Mesenchymal stem cell (in vitro differentiated cells and primary cell): ENCODE results near the gene RSL24D1.
A peak's percentile ranks its signal among the peaks of the same experiment; 100 is the strongest.

ENCODE experiments used
- DNase-seq: peaks from one replicate; pipeline ENCODE4 v3.0.0-alpha.2; 2013
- H2AFZ ChIP-seq: one replicate; pipeline ENCODE4 v1.6.1; 2013; ENCODE audit warnings: low read depth, mild to moderate bottlenecking, control low read depth, inconsistent platforms, low read length, moderate library complexity
- H2AK5ac ChIP-seq: 2 replicates; pipeline ENCODE4 v1.6.1; 2013; ENCODE audit warnings: low read length, moderate library complexity, mild to moderate bottlenecking, inconsistent platforms; ENCODE audit not compliant: severe bottlenecking
- H2BK120ac ChIP-seq: one replicate; pipeline ENCODE4 v1.6.1; 2013; ENCODE audit warnings: low read depth, mild to moderate bottlenecking, inconsistent platforms, low read length, moderate library complexity
- H2BK12ac ChIP-seq, 2 experiments: one replicate each; pipeline ENCODE4 v1.6.1; 2013; ENCODE audit warnings: inconsistent platforms in 2 of 2, low read length in 2 of 2, mild to moderate bottlenecking in 2 of 2, moderate library complexity in 2 of 2, control low read depth in 1 of 2
- H2BK15ac ChIP-seq: one replicate; pipeline ENCODE4 v1.6.1; 2013; ENCODE audit warnings: mild to moderate bottlenecking, low read depth, inconsistent platforms; ENCODE audit not compliant: poor library complexity, severe bottlenecking
- H2BK5ac ChIP-seq: 2 replicates; pipeline ENCODE4 v1.6.1; 2013; ENCODE audit warnings: low read depth, mild to moderate bottlenecking, low read length, control low read depth, inconsistent platforms; ENCODE audit not compliant: poor library complexity, severe bottlenecking
- H3K14ac ChIP-seq, 2 experiments: one replicate each; pipeline ENCODE4 v1.6.1; 2013; ENCODE audit warnings: inconsistent platforms in 2 of 2, low read length in 2 of 2, control low read depth in 1 of 2, mild to moderate bottlenecking in 1 of 2, moderate library complexity in 1 of 2
- H3K18ac ChIP-seq, 2 experiments: one replicate each; pipeline ENCODE4 v1.6.1; 2013; ENCODE audit warnings: inconsistent platforms in 2 of 2, low read length in 2 of 2, control low read depth in 1 of 2, low read depth in 1 of 2, mild to moderate bottlenecking in 1 of 2
- H3K23ac ChIP-seq, 2 experiments: one replicate each; pipeline ENCODE4 v1.6.1; 2013; ENCODE audit warnings: inconsistent platforms in 2 of 2, low read length in 2 of 2, mild to moderate bottlenecking in 2 of 2, moderate library complexity in 2 of 2, control low read depth in 1 of 2
- H3K27ac ChIP-seq: 2 replicates; pipeline ENCODE4 v1.5.1; 2013; ENCODE audit warnings: mild to moderate bottlenecking, moderate library complexity, low read length, control low read depth, inconsistent platforms; ENCODE audit not compliant: poor library complexity, severe bottlenecking
- H3K27me3 ChIP-seq, 2 experiments: 2 replicates each; pipeline versions ENCODE4 v1.6.1 to v1.7.0; 2013; ENCODE audit warnings: low read length in 2 of 2, mild to moderate bottlenecking in 2 of 2, moderate library complexity in 2 of 2, control low read depth in 1 of 2, inconsistent platforms in 1 of 2; ENCODE audit not compliant: control insufficient read depth in 1 of 2, insufficient read depth in 1 of 2
- H3K36me3 ChIP-seq, 2 experiments: 2 replicates each; pipeline versions ENCODE4 v1.6.1 to v1.7.0; 2013; ENCODE audit warnings: low read length in 2 of 2, control low read depth in 1 of 2, inconsistent platforms in 1 of 2, low read depth in 1 of 2, mild to moderate bottlenecking in 1 of 2; ENCODE audit not compliant: insufficient read depth in 2 of 2, control insufficient read depth in 1 of 2
- H3K4ac ChIP-seq, 2 experiments: one replicate each; pipeline ENCODE4 v1.6.1; 2013; ENCODE audit warnings: inconsistent platforms in 2 of 2, low read length in 2 of 2, mild to moderate bottlenecking in 2 of 2, moderate library complexity in 2 of 2, control low read depth in 1 of 2, low read depth in 1 of 2
- H3K4me1 ChIP-seq: 2 replicates; pipeline ENCODE4 v1.6.1; 2013; ENCODE audit warnings: low read depth, low read length, control low read depth; ENCODE audit not compliant: control insufficient read depth, insufficient read depth
- H3K4me2 ChIP-seq: 2 replicates; pipeline ENCODE4 v1.6.1; 2013; ENCODE audit warnings: low read length, mild to moderate bottlenecking, inconsistent platforms; ENCODE audit not compliant: poor library complexity, severe bottlenecking
- H3K4me3 ChIP-seq, 2 experiments: 2 replicates each; pipeline versions ENCODE4 v1.5.1 to v1.7.0; 2013; ENCODE audit warnings: low read length in 2 of 2, mild to moderate bottlenecking in 2 of 2, control low read depth in 1 of 2, low read depth in 1 of 2; ENCODE audit not compliant: insufficient read depth in 1 of 2
- H3K79me1 ChIP-seq: replicated peaks from 2 replicates; pipeline ENCODE4 v1.6.1; 2013; ENCODE audit warnings: mild to moderate bottlenecking, control low read depth, low read length, inconsistent platforms; ENCODE audit not compliant: poor library complexity, severe bottlenecking
- H3K9ac ChIP-seq: 2 replicates; pipeline ENCODE4 v1.7.0; 2013; ENCODE audit warnings: mild to moderate bottlenecking, low read length, moderate library complexity
- H3K9me3 ChIP-seq: 2 replicates; pipeline ENCODE4 v1.7.0; 2013; ENCODE audit warnings: mild to moderate bottlenecking, low read length; ENCODE audit not compliant: control insufficient read depth
- H4K8ac ChIP-seq: one replicate; pipeline ENCODE4 v1.6.1; 2013; ENCODE audit warnings: inconsistent platforms, mild to moderate bottlenecking, low read length, moderate library complexity
- H4K91ac ChIP-seq: one replicate; pipeline ENCODE4 v1.6.1; 2013; ENCODE audit warnings: mild to moderate bottlenecking, low read length, inconsistent platforms
- WGBS: methylation state at CpG from one replicate; pipeline ENCODE4 v1.1.7; 2013; ENCODE audit warnings: mixed read lengths; 5-methylcytosine and 5-hydroxymethylcytosine counted together

Gene RSL24D1

GRCh38 chr15:55222588-55222987, 25.8 kb upstream of the RSL24D1 start:
- H2AFZ ChIP-seq = no peak overlapping the region
- H3K9ac ChIP-seq = no peak overlapping the region
- H2AK5ac ChIP-seq = no peak overlapping the region
- H3K27me3 ChIP-seq = no peaks in the 10 kb centered on the region
- DNase-seq = no peak
- H3K27ac ChIP-seq = no peak overlapping the region
- no peak overlapping the region for H3K14ac ChIP-seq
- H3K23ac ChIP-seq = no peak overlapping the region
- H3K36me3 ChIP-seq = peaks cover 0 to 16% of the 10 kb centered on the region in 2 experiments
- no peak overlapping the region for H2BK5ac ChIP-seq
- no peak overlapping the region for H4K91ac ChIP-seq
- H2BK15ac ChIP-seq = peak overlapping the region; percentile 67
- H3K4me1 ChIP-seq = peaks cover 2% of the 10 kb centered on the region
- no peak overlapping the region for H3K4me3 ChIP-seq
- H3K4ac ChIP-seq = no peak overlapping the region
- H3K79me1 ChIP-seq = no peaks in the 10 kb centered on the region
- H3K18ac ChIP-seq = peak overlapping the region; percentile 34 to 40
- H3K4me2 ChIP-seq = no peak overlapping the region
- H4K8ac ChIP-seq = no peak overlapping the region
- H2BK12ac ChIP-seq = peak overlapping the region; percentile 50 to 54
- H3K9me3 ChIP-seq = no peaks in the 10 kb centered on the region
- no peak overlapping the region for H2BK120ac ChIP-seq

DNA sequence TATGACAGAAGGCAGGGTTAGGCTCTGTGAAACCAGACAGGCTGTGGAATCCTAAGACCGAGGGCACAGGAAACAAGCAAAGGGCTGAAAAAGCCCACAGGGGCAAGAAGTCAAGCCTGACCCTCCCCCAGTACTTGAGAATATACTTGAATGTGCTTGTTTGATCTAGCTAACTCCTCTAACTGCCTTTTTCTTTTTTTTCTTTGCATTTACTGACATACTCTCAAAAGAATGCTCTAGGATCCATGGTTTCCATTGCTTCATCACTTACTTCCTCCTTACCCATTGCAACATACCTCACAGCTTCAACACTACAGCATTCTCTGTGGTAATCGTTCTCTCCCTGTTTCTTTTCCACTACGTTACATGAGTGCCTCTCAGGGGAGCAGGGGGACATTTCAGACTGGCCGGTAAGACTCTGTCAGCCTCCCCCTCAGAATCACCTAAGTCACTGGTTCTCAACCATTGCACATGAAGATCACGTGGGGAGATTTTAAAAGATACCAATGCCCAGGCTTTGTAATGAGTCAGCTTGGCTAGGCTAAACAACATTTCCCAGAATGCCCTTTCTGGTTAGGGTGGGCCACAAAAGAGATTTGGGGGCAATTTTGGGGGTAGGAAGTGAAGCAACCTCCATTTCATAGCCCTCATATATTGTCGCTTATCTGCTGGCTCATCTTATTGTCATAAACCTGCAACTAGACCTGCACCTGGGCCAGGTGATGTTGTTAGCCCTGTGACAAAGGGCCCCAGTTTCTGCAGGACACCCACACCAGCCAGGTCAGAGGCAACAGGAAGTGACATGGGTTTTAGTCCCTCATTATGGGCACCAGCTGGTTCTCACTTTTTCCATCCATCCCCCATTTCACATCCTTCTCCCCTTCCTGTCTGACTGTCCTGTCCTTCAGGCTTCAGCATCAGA, 24.6 kb upstream of the RSL24D1 start:
- peaks cover 2% of the 10 kb centered on the region for H3K4me1 ChIP-seq
- peak overlapping the region; percentile 56 for H3K4me2 ChIP-seq
- peaks cover 0 to 16% of the 10 kb centered on the region in 2 experiments for H3K36me3 ChIP-seq
- H3K4me3 ChIP-seq = peak overlapping the region in 1 of 2 experiments; percentile 28
- H2BK15ac ChIP-seq = peak overlapping the region; percentile 80
- H3K14ac ChIP-seq = peak overlapping the region in 1 of 2 experiments; percentile 13
- peak overlapping the region; percentile 86 to 92 for H3K4ac ChIP-seq
- H4K8ac ChIP-seq = peak overlapping the region; percentile 92
- peak; percentile 99 for DNase-seq
- 21% methylated on average over 6 of the region's 6 CpGs for WGBS
- H3K79me1 ChIP-seq = no peaks in the 10 kb centered on the region
- H2AK5ac ChIP-seq = peak overlapping the region; percentile 79
- no peak overlapping the region for H3K23ac ChIP-seq
- H3K18ac ChIP-seq = peak overlapping the region; percentile 82 to 96
- no peak overlapping the region for H2AFZ ChIP-seq
- no peaks in the 10 kb centered on the region for H3K9me3 ChIP-seq
- H2BK5ac ChIP-seq = peak overlapping the region; percentile 68
- H2BK120ac ChIP-seq = peak overlapping the region; percentile 81
- H2BK12ac ChIP-seq = peak overlapping the region; percentile 88 to 99
- peak overlapping the region; percentile 90 for H3K27ac ChIP-seq
- peak overlapping the region; percentile 99 for H4K91ac ChIP-seq
- no peaks in the 10 kb centered on the region for H3K27me3 ChIP-seq
- H3K9ac ChIP-seq = peak overlapping the region; percentile 89

DNA sequence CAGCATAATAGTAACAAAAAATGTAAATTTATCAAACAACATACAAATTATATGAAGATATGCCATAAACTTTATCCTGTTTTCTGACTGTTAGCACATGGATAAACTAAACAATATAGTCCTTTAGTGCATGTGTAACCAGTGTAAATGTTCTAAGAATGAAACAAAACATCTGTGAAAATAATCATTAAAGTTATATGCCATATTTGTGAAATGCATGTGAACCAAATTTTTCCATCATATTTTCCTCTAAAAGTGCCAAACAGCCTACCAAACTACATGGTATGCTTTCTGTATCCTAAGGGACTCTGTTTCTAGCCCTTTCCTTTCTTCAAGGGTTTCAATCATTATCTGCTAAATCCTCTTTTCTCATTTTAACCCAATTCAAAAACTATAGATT, 23.9 kb upstream of the RSL24D1 start:
- Histone ChIP-seq H3K23ac (no peak overlapping the region), H4K91ac (no peak overlapping the region), H2AK5ac (peak overlapping the region; percentile 79), H2AFZ (no peak overlapping the region), H3K79me1 (no peaks in the 10 kb centered on the region), H3K4ac (no peak overlapping the region), H3K9ac (peak overlapping the region; percentile 89), H3K27ac (peak overlapping the region; percentile 90), H3K27me3 (no peaks in the 10 kb centered on the region), H3K36me3 (peaks cover 0 to 15% of the 10 kb centered on the region in 2 experiments), H3K14ac (no peak overlapping the region), H3K9me3 (no peaks in the 10 kb centered on the region), H3K4me2 (peak overlapping the region; percentile 56), H2BK120ac (no peak overlapping the region), H3K4me1 (peaks cover 5% of the 10 kb centered on the region), H3K4me3 (no peak overlapping the region), H2BK15ac (no peak overlapping the region), H2BK5ac (peak overlapping the region; percentile 68), H4K8ac (no peak overlapping the region), H2BK12ac (no peak overlapping the region), H3K18ac (peak overlapping the region in 1 of 2 experiments; percentile 73)
- DNase-seq = no peak

DNA sequence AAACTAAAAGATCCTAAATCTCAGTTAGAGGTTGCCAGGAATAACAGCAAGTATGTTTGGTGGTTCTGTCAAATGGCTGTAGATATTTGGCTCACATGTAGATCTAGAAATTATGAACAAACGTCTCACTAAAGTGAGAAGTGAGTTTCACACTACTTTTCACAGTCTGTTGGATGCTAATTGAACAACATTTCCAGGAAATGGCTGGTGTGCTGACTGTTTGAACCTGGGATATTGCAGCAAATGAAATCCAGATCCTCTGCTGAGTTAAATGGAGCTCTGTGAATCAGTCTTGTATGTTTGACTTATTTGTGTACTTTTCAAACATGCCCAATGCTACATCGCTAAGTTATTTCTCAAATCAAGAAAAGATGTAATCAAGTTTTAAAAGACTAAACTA, 21.3 kb upstream of the RSL24D1 start:
- Histone ChIP-seq H2AFZ (no peak overlapping the region), H2BK5ac (no peak overlapping the region), H3K9me3 (no peaks in the 10 kb centered on the region), H2BK15ac (no peak overlapping the region), H3K4me2 (no peak overlapping the region), H2BK12ac (no peak overlapping the region), H3K9ac (peak overlapping the region; percentile 69), H3K27me3 (no peaks in the 10 kb centered on the region), H3K4me3 (no peak overlapping the region), H3K27ac (no peak overlapping the region), H3K4me1 (peaks cover 5% of the 10 kb centered on the region), H3K23ac (no peak overlapping the region), H2AK5ac (no peak overlapping the region), H3K18ac (no peak overlapping the region), H4K91ac (no peak overlapping the region), H3K4ac (peak overlapping the region in 1 of 2 experiments; percentile 15), H3K79me1 (no peaks in the 10 kb centered on the region), H4K8ac (no peak overlapping the region), H3K14ac (no peak overlapping the region), H2BK120ac (no peak overlapping the region), H3K36me3 (no peaks in the 10 kb centered on the region)
- WGBS = no CpG with 5 or more reads among the region's 2 CpGs
- DNase-seq = no peak
